ENCODE data around the gene CASP8. TPM values are rescaled to one million over a fixed set of nuclear protein-coding genes. Genes with fewer than 3 reads are reported as not detected.

CASP8 gene
- total and polyA plus RNA-seq, 2 of the 13 experiments (the other 11 are each of a cell fraction or from before 2014, with no cell fraction given): 25.0 to 52.8 TPM

GRCh38 chr2:201273330-201273983 is 13.1 kb downstream of the CASP8 start (continued):
- TF ChIP-seq PATZ1 (CRISPR knock-in tag; IDR thresholded peaks at IDR 0.05) (no peak), PHF8 (CRISPR knock-in tag; IDR thresholded peaks at IDR 0.05) (no peak), MXD4 (CRISPR knock-in tag; IDR thresholded peaks at IDR 0.05) (no peak), ATF7 (IDR thresholded peaks at IDR 0.05) (peak; percentile 40; the same call in 1 of the 2 replicates), ATF7 (CRISPR knock-in tag; IDR thresholded peaks at IDR 0.05) (no peak), E2F5 (CRISPR knock-in tag; conservative IDR thresholded peaks at IDR 0.05) (no peak), CEBPG (CRISPR knock-in tag; IDR thresholded peaks at IDR 0.05) (peak; percentile 31; the same call in 1 of the 2 replicates), HINFP (CRISPR knock-in tag; IDR thresholded peaks at IDR 0.05; ENCODE audit: low read depth) (no peak), MBD4 (IDR thresholded peaks at IDR 0.05; ENCODE audit: borderline replicate concordance, low read length) (no peak), TCF7 (IDR thresholded peaks at IDR 0.05; ENCODE audit: low read depth) (no peak), CEBPB (IDR thresholded peaks at IDR 0.05; ENCODE audit: borderline replicate concordance, low read depth, low read length) (peak; percentile 59)

Measured in HepG2 (cell line).